EH (cell line): Measurements from ENCODE around the gene DCLK2.

Experiments
- DNase-seq: peaks from one replicate; pipeline ENCODE4 v3.0.0-alpha.2; 2015; ENCODE audit warnings: low read depth

The DCLK2 gene

DNA sequence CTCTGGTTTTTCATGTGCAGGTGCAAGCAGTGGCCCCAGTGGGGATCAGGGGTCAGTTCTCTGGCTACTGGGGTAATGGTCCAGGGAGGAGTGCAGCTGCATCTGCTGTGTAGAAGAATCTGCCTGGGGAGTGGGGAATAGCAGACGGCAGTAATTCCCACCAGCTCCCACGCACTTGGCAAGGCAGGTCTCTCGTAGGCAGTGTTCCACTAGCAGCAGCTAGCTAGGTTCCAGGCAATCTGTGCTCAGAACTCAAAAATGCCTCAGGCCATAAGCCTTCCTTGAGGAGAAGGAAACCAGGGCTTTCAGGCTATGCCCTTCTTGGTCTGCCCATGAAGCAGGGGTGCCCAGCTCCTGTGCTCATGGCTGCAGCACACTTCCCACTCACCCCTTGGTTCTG, 38.8 kb downstream of the DCLK2 start:
- peak; percentile 64 for DNase-seq

DNA sequence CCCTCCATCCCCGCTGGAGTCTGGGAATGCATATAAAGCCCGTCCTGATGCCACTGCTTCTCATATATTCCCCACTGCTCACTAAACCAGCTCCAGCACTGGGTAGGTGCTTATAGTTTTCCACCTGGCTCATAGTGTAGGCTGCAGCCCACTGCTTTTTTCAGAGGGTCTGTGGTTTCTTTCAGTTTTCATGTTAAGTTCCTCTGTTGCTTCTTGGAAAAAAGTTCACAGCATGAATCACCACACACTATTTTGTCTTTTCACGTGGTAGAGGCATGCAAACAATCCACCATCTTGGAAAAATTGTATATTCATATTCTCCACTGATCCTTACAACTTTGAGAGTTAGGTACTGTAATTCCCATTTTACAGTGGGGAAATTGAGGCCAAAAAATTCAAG, 39.4 kb downstream of the DCLK2 start:
- peak; percentile 48 for DNase-seq

DNA sequence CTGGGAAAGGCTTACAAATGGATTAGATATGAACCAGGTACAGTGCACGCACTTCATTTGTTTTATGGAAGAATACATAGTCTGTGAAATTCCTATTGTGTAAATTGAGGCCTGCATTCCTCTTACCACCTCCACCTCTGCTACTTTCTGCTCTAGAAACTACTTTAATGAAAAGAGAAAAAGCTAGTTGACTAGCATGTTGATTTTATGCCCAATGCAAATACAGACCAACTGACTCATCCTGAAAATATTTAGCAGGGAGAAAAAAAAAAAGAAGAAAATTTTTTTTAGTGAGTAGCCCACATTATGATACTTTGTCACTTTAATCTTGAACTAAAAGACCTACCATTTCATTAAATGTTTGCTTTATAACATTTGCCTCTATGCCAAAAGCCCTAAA, 41.2 kb downstream of the DCLK2 start:
- DNase-seq = peak; percentile 74

- no peak for DNase-seq
Measured at GRCh38 chr4:150123087-150123486, 44.8 kb downstream of the DCLK2 start.

DNA sequence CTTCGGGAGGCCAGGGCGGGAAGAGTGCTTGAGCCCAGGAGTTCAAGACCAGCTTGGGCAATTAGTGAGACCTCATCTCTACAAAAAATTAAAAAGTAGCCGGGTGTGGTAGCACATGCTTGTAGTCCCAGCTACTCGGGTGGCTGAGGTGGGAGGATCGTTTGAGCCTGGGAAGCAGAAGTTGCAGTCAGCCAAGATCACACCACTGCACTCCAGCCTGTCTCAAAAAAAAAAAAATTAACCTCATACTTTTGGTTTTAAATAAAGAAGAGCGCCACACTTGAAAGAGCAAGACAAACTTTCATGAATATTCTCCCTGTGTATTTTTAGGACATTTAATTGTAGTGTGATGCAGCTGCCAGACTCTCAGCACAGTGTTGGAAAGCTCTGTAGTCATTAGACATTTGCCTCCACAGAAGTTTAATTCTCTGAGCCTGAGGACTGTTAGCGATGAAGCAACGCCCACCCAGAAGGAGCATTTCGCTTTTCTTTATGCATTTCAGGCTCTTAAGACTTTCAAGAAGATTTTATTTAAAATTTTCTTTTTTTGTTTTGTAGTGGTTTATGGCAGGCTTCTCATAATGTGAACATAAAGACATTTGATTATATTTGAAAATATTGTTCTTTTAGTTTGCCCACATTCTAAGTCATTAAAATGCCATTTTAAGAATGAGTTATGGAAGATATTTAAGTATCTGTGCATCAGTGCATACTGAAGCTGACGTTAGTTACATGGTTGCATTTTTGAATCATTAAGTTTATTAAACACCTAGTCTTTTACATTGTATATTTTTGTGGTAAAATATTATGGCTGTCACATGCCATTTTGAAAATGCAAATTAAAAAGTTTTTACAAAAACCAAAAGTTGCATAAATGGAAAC, 45.8 kb downstream of the DCLK2 start:
- peak; percentile 39 for DNase-seq

DNA sequence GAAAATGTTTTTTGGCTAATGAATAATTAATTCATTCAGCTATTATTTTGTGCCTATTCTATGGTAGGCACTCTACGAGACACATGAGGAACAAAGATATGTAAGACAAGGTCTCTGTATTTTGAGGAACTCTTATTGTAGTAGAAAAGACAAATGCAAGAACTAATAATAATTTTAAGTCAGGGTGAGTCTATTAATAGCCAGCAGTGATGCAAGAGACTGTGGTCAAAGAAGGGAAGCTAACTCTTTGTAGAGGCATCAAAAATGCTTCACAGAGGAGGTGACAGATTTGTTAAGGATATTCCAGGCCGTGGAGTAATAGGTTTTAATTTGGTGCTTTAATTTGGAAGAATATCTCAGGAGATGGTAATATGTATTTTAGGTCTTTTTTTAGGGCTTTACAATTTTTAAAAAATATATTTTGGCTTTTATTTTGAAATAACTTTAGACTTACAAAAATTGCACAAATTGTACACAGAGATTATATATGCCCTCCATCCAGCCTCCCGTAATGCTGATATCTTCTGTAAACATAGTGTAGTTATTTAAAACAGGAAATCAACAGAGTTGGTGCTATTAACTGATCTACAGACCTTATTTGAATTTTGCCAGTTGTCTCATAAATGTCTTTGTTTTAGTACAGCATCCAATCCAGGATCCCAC, 48.1 kb downstream of the DCLK2 start:
- peak; percentile 73 for DNase-seq

DNA sequence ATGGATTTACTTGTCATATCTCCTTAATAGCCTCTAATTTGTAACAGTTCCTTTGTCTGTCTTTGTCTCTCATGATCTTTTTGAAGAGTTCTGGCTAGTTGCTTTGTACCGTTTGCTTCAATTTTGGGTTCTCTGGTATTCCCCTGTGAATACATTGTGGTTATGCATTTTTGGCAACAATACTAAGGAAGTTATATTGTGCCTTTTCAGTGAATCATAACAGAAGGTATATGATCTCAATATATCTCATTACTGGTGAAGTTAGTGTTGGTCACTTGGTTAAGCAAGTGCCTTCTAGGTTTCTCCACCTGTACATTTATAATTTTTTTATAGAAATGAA, 48.6 kb downstream of the DCLK2 start:
- peak; percentile 84 for DNase-seq

DNA sequence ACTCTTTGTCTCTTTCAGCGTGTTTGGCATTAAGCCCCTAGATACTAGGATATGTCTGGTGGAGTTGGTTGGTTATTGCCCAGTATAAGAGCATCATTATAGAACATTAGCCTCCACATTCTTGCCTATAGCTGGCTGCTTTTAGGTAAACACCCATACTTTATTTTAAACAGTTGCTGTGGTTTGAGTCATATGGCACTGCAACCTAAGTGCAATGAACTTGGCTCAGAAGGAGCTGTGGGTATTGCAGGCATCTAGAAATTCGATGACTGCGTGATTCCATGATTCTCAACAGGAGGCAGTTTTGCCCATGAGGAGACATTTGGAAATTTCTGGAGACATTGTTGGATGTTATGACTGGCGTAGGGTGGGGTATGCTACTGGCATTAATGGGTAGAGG, 49.5 kb downstream of the DCLK2 start:
- DNase-seq = peak; percentile 47

DNA sequence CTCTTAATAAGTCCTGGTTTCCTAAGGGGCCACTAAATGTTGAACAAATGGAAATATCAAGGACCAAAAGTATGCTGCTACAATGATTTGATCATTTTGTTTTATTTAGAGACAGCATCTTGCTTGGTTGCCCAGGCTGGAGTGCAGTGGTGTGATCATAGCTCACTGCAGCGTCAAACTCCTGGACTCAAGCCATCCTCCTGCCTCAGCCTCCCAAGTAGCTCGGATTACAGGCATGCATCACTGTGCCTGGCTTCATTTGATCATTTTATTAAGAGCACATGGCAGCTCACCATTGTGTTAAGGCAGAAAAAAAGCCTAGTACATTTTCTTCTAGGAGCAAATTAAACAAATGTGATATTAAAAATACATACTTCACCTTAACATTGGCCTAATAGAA, 52.7 kb downstream of the DCLK2 start:
- DNase-seq = peak; percentile 84

- peak; percentile 67 for DNase-seq
Measured at GRCh38 chr4:150131581-150132228, 53.5 kb downstream of the DCLK2 start.

GRCh38 chr4:150133605-150134004, 55.4 kb downstream of the DCLK2 start:
- no peak for DNase-seq

DNA sequence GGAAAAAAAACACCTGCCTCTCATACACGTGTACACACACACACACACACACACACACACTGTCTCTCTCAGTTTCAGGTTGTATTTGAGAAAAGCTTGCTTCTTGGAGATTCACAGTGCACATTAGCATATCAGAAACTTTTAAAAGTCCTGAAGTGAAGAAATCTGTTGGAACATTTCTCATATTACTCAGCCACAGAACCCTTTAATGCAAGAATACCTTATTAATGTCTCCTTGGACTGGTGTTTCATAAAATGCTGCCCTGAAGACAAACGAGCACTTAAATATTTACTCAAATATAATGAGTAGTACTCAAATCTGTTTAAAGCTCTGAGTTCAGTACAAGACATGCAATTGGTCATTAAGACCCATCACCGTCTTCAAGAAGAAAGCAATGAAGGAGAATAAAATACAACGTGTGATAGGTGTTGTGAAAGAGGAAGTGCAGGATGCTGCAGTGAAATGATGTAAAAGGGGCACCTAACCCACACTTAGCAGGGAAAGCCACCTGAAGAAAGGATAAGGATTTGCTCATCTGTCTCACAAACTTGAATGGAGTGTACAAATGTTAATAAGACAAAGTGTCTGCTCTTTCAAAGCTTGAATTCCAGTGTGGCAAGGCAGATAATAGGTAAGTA, 57.0 kb downstream of the DCLK2 start:
- DNase-seq = peak; percentile 69

DNA sequence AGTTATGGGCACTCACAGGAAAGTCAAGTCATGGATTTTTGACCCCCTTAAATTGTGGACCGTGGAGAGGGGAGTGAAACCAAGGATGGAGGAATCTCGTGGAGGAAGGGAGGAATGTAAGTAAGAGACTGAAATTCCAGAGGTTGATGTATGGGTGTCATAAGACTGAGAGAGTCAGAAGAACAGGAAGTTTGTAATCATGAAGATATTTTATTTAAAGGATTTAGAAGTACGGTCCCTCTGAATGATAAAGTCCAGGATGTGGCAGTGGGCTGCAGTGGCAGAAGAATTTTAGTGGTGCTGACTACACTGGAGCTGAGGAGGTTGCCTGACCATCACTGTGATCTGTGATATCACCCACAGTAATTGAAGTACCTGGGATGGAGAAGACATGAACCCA, 57.8 kb downstream of the DCLK2 start:
- DNase-seq = peak; percentile 87

DNA sequence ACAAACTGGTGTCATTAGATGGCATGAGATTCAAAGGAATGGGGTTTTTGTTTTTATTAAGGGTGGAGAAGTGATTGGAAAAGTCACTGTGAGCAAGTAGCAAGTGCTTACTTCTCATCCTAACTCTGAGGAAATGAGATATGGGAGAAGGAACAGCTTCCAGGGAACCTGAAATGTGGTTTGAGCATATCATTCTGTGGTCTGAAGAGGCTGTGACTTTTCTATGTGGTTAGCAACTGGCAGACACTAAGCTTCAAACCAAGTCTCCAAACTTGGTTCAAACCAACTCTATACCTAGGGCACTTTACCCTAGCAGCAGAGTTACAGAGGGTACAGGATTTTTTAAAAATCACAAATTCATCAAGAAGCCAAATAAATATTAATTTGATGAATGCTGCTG, 58.2 kb downstream of the DCLK2 start:
- DNase-seq = peak; percentile 68

- DNase-seq = no peak
Measured at GRCh38 chr4:150139297-150139865, 61.1 kb downstream of the DCLK2 start.

DNA sequence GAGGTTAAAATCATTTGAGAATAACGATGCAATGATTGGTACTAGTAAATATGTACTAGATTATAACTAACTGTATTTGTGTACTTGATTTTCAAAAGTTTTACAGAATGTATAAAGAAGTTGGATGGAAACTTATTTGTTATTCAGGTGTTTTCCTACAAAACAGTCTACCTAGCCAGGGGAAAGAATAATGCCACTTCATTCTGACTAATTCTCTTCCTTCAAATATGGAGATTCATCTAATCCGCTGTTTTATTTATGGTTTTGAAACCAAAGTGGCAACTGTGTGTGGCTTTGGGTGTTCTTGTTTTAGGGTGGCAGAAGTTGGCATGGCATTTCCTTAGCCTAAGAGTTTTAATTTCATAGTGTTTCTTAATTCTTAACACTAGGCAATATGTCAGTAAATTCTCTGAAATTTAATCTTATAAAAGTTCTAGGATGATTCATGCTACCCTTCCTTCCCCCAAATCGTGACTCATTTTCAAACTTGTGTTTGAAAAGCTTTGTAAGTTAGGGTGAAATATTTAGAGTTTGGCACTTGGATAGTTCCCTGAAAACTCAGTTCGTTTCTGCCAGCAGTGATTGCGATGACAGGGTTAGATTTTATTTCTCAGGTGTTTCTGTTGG, 62.6 kb downstream of the DCLK2 start:
- peak; percentile 81 for DNase-seq

GRCh38 chr4:150141756-150142155, 63.5 kb downstream of the DCLK2 start:
- DNase-seq = no peak

GRCh38 chr4:150142831-150143230, 64.6 kb downstream of the DCLK2 start:
- DNase-seq = no peak

- peak; percentile 63 for DNase-seq
Measured at GRCh38 chr4:150145090-150145945, 67.1 kb downstream of the DCLK2 start.

GRCh38 chr4:150145946-150146340, 67.7 kb downstream of the DCLK2 start:
- DNase-seq = peak; percentile 77

DNA sequence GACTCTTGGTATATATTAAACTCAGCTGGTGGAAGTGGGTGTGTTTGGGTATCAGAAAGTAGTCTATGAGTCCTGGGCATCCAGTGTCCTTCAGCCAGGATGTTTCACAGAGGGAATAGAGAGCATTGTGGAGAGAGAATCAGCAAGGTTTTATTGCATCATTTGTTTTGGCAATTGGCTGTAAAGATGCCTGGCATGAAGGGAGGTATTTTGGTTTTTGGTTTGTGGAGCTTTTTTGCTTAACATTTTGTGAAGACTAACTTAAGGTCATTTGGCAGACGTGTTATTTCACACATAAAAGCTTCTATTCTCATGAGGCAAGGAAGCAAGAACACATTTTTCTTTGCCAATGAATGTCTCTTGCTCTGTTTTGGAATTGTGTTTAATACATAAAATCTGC, 71.1 kb downstream of the DCLK2 start:
- DNase-seq = peak; percentile 62
